ENCODE data around the gene DKK3.

Gene DKK3

DNA sequence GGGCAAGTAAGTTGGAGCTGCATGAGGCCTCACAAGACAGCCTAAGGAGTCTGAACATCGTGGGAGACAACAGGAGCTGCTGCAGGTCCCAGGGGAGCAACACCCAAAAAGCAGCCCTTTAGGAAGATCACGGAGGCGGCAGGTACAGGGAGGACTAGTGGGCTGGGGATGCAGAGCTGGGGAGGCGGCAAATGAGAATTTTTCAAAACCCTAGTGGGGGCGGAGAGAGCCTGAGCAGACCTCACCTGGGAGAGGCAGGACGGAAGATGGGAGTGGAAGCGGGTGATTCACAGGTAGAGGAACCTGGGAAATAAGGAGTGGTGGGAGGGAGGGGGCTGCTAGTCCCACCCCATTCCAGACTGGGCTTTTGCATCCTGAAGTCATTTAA lies 42.1 kb downstream of the DKK3 start:
- no peak for DNase-seq

DNA sequence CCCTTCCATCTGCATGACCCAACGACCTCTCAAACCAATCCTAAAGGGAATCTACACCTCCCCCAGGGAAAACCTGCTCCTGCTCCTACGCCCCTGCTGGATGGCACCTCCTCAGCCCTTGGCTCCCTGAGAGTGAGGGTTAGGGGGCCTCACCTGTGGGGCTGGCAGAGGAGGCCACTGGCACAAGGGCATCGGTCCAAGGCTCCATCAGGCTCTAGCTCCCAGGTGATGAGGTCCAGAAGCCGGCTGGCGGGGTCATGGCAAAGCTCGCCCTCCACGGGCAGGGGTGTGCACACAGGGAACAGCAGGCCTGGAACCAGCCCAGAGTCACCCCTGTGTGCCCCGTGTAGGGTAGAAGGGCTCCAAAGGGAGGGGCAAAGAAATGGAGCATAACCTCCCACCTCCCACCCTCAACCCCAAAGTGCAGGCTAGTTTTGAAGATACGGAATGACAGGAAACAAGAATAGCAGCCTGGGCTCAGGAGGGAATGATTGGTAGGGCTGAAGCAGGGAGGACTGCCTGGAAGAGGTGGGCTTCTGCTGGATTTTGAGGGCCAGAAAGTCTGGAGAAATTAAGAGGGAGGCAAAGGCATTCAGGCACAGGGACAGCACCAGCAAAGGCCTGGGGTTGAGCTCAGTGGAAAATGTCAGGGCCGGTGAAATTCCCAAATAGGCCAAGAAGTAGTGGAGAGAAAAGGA lies 42.6 kb downstream of the DKK3 start:
- no peak for DNase-seq

GRCh38 chr11:11965192-11965591 lies 43.2 kb downstream of the DKK3 start:
- no peak for DNase-seq

DNA sequence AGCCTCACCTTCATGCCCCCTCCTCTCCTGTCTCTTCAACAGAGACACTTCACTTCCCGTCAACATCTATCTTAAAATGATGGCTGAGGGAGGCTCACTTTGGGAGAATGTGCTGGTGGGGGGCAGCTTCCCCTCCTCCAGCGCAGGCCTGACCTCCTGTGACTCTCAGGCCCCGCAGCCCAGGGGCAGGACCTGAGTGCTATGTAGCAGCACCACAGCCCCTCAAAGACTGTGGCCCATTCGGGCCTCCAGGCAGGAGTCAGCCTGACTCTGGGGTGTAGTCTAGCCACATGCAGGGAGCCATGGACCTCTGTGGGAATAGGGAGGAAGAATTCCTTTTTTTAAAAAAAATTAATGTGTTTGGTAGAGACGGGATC lies 43.7 kb downstream of the DKK3 start:
- no peak for DNase-seq

GRCh38 chr11:11963842-11964773 lies 44.3 kb downstream of the DKK3 start:
- DNase-seq = no peak

- no peak for DNase-seq
Measured at GRCh38 chr11:11963067-11963466, 45.4 kb downstream of the DKK3 start.

GRCh38 chr11:11961399-11962028 lies 46.9 kb downstream of the DKK3 start:
- no peak for DNase-seq

DNA sequence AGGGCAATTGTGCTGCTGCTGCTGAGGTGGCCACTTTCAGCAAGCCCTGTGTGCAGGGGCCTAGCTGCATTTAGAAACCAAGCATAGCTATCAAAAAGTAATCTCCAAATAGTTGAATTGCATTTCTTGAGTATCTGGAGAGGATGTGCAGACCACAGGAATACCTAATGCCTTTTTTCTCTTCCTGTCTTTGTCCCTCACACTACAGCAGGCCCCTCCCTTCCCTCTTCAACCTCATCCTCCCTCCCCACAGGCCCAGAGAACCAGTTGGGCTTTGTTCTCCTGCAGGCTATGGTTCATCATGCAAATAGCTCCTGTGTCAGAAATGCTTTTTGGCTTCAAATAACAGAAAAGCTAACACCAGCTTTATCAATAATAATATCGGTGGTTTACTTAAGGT lies 47.7 kb downstream of the DKK3 start:
- no peak for DNase-seq

DNA sequence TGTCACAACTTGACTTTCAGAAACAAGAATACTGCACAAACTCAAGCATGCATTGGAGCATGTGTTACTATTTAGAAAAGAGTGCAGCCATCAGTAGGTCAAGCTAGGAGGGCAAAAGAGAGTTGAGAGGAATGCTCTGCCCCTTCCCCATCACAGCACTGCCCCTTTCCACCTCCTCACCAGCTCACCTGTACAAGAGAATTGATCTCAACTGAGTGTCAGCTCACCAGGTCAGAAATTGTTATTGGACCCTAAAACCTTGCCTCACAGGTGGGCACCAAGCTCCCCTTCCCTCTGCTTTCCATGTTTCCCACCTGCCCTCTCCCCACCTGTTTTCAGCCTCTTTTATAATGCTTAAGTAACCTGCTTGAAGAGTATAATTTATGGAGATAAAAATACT lies 48.8 kb downstream of the DKK3 start:
- no peak for DNase-seq

- no peak for DNase-seq
Measured at GRCh38 chr11:11958403-11959231, 49.8 kb downstream of the DKK3 start.

GRCh38 chr11:11956006-11956405 lies 52.4 kb downstream of the DKK3 start:
- DNase-seq = no peak

DNA sequence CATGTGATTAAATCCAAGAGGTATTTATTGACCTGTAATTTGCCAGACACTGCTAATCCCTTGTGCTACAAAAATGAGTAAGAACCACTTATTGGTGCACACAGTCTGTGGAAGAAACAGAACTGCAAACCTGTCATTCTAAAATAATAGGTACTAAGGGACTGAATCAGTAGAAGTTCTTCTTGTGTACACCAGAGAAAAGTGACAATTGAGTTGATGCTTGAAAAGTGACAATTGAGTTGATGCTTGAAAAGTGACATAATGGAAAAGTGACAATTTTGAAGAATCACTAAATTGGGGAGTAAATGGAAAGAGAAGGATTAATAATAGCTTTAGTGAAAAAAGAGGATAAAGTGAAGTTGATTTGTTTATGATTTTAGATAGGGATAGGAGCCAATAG lies 56.4 kb downstream of the DKK3 start:
- no peak for DNase-seq

- no peak for DNase-seq
Measured at GRCh38 chr11:11949482-11949881, 58.9 kb downstream of the DKK3 start.

GRCh38 chr11:11948242-11948947 lies 60.0 kb downstream of the DKK3 start:
- DNase-seq = no peak

GRCh38 chr11:11947825-11948224 lies 60.6 kb downstream of the DKK3 start:
- no peak for DNase-seq

GRCh38 chr11:11946878-11947277 lies 61.5 kb downstream of the DKK3 start:
- DNase-seq = no peak

- no peak for DNase-seq
Measured at GRCh38 chr11:11946180-11946579, 62.2 kb downstream of the DKK3 start.

GRCh38 chr11:11944444-11944843 lies 64.0 kb downstream of the DKK3 start:
- DNase-seq = no peak

DNA sequence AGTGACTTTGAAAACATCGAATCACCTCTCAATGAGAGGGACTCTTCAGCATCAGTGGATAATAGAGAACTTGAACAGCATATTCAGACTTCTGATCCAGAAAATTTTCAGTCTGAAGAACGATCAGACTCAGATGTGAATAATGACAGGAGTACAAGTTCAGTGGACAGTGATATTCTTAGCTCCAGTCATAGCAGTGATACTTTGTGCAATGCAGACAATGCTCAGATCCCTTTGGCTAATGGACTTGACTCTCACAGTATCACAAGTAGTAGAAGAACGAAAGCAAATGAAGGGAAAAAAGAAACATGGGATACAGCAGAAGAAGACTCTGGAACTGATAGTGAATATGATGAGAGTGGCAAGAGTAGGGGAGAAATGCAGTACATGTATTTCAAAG lies 65.8 kb downstream of the DKK3 start:
- no peak for DNase-seq

DNA sequence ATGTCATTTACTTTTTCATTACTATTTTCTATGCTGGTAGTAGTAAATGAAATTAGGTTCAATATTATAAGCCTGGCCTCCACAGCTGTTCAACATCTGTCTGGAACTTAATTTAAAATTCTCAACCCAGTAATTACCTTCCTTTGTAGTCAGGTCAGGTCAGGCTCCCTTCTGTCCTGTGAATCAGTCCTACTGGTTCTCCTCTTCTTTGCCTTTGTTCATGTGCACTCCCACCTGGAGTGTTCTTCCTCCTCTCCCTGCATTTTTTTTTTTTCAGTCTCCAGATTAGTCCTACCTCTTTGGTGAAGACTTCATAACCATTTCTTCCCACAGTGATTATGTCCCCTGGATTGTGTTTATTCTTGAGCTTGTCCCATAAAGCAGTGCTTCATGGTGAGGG lies 67.9 kb downstream of the DKK3 start:
- no peak for DNase-seq

- no peak for DNase-seq
Measured at GRCh38 chr11:11937957-11938356, 70.5 kb downstream of the DKK3 start.

DNA sequence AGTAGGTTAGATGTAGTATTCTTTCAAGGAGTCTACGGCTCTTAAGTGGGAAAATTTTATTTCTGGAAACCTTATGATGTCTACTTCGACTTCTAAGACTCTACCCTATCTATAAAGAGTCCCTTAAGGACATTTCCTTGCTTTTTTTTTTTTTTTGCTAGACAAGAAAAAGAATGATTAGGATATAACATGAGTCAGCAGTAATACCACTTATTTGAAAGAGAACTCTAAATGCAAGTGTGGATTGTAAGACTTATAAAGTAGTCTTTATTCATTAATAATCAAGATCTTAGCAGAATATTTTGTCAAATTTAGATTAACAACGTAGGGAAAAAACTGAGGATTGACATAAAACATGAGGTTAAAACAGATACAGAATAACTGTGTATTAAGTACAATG lies 71.0 kb downstream of the DKK3 start:
- DNase-seq = no peak

All from NCI-H1930 (cell line).